Endometrium (tissue), 2 donors: Measurements from ENCODE around the gene DMRT1.

Experiments used
- FAIRE-seq: peaks from 2 replicates; lab custom pipeline; 2012; peaks lifted over from hg19 to GRCh38; lab: Jason Lieb, UNC
- donor health status: control.
- donor health status: control.

The DMRT1 gene

GRCh38 chr9:1002678-1003077, 161.2 kb downstream of the DMRT1 start:
- no peak for FAIRE-seq

DNA sequence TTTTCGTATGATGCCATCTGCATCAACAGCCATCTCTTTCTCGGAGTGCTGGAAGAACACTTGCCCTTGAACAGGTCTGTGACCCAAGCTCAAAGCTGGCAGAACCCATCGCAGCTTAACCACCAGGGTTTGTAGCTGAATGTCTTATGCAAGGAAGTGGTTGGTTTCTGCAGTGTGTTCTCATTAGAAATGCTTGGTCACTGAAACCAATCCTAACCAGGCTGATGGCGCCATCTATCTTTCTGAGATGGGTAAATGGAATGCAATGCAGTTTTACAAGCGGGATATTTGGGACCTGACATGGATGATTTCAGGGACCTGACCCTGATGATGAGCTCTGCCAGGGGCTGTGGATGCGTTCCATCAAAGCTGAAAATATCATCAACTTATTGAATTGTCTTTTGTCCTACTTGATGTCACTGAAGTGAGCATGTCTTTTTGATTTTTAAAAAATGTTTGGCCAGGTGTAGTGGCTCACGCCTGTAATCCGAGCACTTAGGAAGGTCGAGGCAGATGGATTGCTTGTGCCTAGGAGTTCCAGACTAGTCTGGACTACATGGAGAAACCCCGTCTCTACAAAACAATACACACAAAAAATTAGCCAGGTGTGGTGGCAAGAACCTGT, 163.7 kb downstream of the DMRT1 start:
- no peak for FAIRE-seq

- FAIRE-seq: no peak
These were observed 165.8 kb downstream of the DMRT1 start for GRCh38 chr9:1007312-1007711.

- no peak for FAIRE-seq
These were observed 166.7 kb downstream of the DMRT1 start for GRCh38 chr9:1008216-1008615.

DNA sequence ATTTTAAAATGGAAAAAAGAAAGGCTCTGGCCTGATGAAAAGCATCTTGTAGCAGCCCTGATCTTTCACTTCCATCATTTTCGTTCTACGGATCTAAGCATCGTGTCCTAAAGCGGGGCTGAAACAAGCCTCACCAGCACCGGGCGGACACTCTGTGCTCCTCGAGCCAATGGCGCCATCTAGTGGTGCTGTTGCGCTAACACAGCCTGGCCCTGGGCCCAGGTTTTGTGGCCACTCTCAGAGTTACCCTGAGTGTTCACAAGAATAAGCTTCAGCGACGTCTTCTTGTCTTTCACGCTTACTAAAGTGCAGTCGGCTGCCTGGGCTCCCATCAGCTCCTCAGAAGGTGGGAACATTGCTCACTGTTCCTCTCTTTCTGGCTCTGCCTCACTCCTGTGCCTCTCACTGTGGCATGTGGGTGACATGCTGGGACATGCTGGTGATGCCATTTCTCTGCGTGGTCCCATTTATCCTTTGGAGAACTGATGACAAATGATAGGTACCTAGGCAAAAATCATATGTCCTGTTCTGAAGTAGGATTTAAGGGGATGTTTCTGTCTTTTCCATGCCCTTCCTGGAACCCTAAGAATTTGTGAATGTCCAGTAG, 167.7 kb downstream of the DMRT1 start:
- no peak for FAIRE-seq

DNA sequence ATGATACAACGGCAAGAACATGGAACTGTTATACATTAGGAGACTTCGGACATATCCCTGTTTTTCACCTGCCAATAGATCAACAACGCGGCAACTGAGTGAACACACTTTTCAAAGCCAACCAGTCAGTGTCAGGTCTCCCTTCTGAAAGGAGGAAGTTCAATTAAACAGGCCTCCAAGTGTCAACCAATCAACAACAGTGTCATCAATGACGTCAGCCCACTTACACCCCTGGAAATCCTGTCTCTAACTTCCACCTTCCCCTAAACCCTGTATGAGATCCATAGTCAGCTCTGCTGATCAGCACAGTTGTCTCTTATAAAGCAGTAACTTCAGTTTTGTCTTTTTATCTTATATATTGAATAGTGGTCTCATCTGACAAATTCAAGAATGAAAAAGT, 171.5 kb downstream of the DMRT1 start:
- FAIRE-seq: no peak

- no peak for FAIRE-seq
These were observed 172.7 kb downstream of the DMRT1 start for GRCh38 chr9:1014225-1014624.

DNA sequence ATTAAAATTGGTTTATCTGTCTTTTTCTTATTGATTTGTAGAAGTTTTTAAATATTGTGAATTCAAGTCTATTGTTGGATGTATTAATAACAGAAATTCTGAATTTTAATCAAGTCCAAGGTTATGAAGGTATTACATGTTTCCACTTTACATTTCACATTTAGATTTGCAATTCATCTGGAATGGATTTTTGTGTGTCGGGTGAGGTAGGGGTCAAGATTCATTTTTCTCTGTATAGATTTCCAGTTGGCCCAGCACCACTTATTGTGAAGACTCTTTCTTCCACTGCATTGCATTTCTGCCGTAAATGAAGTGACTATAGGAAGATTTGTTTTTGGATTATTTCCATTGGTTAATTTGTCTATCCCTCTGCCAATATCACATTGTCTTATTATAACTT, 173.1 kb downstream of the DMRT1 start:
- FAIRE-seq: no peak

DNA sequence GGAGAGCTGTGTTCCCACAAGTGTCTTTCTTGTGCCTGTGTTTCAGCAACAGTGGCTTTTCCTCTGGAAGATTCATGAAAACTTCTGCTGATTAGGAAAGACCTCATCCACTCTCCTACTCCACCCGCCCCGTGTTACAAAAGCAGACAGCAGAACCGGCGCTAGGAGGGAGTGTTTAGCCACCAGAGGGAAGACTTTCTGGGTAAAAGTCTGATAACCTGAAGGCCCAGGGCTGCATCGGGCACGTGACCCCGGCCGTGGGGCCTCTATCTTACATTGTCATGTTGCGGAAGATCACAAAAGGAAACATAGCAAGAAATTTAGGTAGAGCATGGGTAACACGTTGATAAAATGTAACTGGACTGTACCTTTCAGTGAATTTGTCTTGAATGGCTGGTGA, 176.6 kb downstream of the DMRT1 start:
- FAIRE-seq: no peak
